ENCODE measurements around the gene PDE8B.

Gene PDE8B

GRCh38 chr5:77280036-77280435, 69.6 kb downstream of the PDE8B start:
- H3K9ac ChIP-seq (ENCODE audit: low read depth in 1 of 2, low read length in 2 of 2), result no peak overlapping the region
- H3K27me3 ChIP-seq (ENCODE audit: control insufficient read depth in 2 of 2, insufficient read depth in 2 of 2, low read length in 2 of 2), result no peaks in the 10 kb centered on the region
- no peaks in the 10 kb centered on the region for H3K9me3 ChIP-seq (ENCODE audit: control insufficient read depth in 2 of 2, low read length in 2 of 2)

GRCh38 chr5:77281969-77282336, 71.5 kb downstream of the PDE8B start:
- Histone ChIP-seq H3K27ac (ENCODE audit: low read depth in 2 of 2, low read length in 2 of 2) (no peak overlapping the region), H3K27me3 (ENCODE audit: control insufficient read depth in 2 of 2, insufficient read depth in 2 of 2, low read length in 2 of 2) (no peaks in the 10 kb centered on the region), H3K4me1 (ENCODE audit: control insufficient read depth in 2 of 2, insufficient read depth in 2 of 2, low read length in 2 of 2) (no peaks in the 10 kb centered on the region), H3K9me3 (ENCODE audit: control insufficient read depth in 2 of 2, low read length in 2 of 2) (no peaks in the 10 kb centered on the region), H3K36me3 (ENCODE audit: control insufficient read depth in 2 of 2, insufficient read depth in 2 of 2, low read length in 2 of 2) (no peaks in the 10 kb centered on the region), H3K4me3 (ENCODE audit: low read length in 2 of 2) (no peak overlapping the region), H3K9ac (ENCODE audit: low read depth in 1 of 2, low read length in 2 of 2) (no peak overlapping the region)

More at GRCh38 chr5:77280036-77280435, 69.6 kb downstream of the PDE8B start:
- Histone ChIP-seq H3K4me1 (ENCODE audit: control insufficient read depth in 2 of 2, insufficient read depth in 2 of 2, low read length in 2 of 2) (no peaks in the 10 kb centered on the region), H3K27ac (ENCODE audit: low read depth in 2 of 2, low read length in 2 of 2) (no peak overlapping the region), H3K4me3 (ENCODE audit: low read length in 2 of 2) (no peak overlapping the region), H3K36me3 (ENCODE audit: control insufficient read depth in 2 of 2, insufficient read depth in 2 of 2, low read length in 2 of 2) (no peaks in the 10 kb centered on the region)

GRCh38 chr5:77282337-77283027, 72.0 kb downstream of the PDE8B start:
- Histone ChIP-seq H3K9ac (ENCODE audit: low read depth in 1 of 2, low read length in 2 of 2) (no peak overlapping the region), H3K27ac (ENCODE audit: low read depth in 2 of 2, low read length in 2 of 2) (no peak overlapping the region), H3K4me3 (ENCODE audit: low read length in 2 of 2) (no peak overlapping the region), H3K27me3 (ENCODE audit: control insufficient read depth in 2 of 2, insufficient read depth in 2 of 2, low read length in 2 of 2) (no peaks in the 10 kb centered on the region), H3K9me3 (ENCODE audit: control insufficient read depth in 2 of 2, low read length in 2 of 2) (no peaks in the 10 kb centered on the region), H3K36me3 (ENCODE audit: control insufficient read depth in 2 of 2, insufficient read depth in 2 of 2, low read length in 2 of 2) (no peaks in the 10 kb centered on the region), H3K4me1 (ENCODE audit: control insufficient read depth in 2 of 2, insufficient read depth in 2 of 2, low read length in 2 of 2) (no peaks in the 10 kb centered on the region)

GRCh38 chr5:77285251-77285841, 74.9 kb downstream of the PDE8B start:
- no peaks in the 10 kb centered on the region for H3K4me1 ChIP-seq (ENCODE audit: control insufficient read depth in 2 of 2, insufficient read depth in 2 of 2, low read length in 2 of 2)
- H3K4me3 ChIP-seq (ENCODE audit: low read length in 2 of 2), result no peak overlapping the region
- no peaks in the 10 kb centered on the region for H3K36me3 ChIP-seq (ENCODE audit: control insufficient read depth in 2 of 2, insufficient read depth in 2 of 2, low read length in 2 of 2)
- no peaks in the 10 kb centered on the region for H3K9me3 ChIP-seq (ENCODE audit: control insufficient read depth in 2 of 2, low read length in 2 of 2)
- H3K9ac ChIP-seq (ENCODE audit: low read depth in 1 of 2, low read length in 2 of 2), result no peak overlapping the region
- H3K27me3 ChIP-seq (ENCODE audit: control insufficient read depth in 2 of 2, insufficient read depth in 2 of 2, low read length in 2 of 2), result no peaks in the 10 kb centered on the region
- H3K27ac ChIP-seq (ENCODE audit: low read depth in 2 of 2, low read length in 2 of 2), result no peak overlapping the region

GRCh38 chr5:77292026-77292757, 81.7 kb downstream of the PDE8B start:
- Histone ChIP-seq H3K36me3 (ENCODE audit: control insufficient read depth in 2 of 2, insufficient read depth in 2 of 2, low read length in 2 of 2) (no peaks in the 10 kb centered on the region), H3K27ac (ENCODE audit: low read depth in 2 of 2, low read length in 2 of 2) (no peak overlapping the region), H3K9ac (ENCODE audit: low read depth in 1 of 2, low read length in 2 of 2) (no peak overlapping the region), H3K4me1 (ENCODE audit: control insufficient read depth in 2 of 2, insufficient read depth in 2 of 2, low read length in 2 of 2) (no peaks in the 10 kb centered on the region), H3K9me3 (ENCODE audit: control insufficient read depth in 2 of 2, low read length in 2 of 2) (no peaks in the 10 kb centered on the region), H3K4me3 (ENCODE audit: low read length in 2 of 2) (no peak overlapping the region), H3K27me3 (ENCODE audit: control insufficient read depth in 2 of 2, insufficient read depth in 2 of 2, low read length in 2 of 2) (no peaks in the 10 kb centered on the region)

- H3K36me3 ChIP-seq (ENCODE audit: control insufficient read depth in 2 of 2, insufficient read depth in 2 of 2, low read length in 2 of 2), result no peaks in the 10 kb centered on the region
- no peak overlapping the region for H3K4me3 ChIP-seq (ENCODE audit: low read length in 2 of 2)
- H3K27me3 ChIP-seq (ENCODE audit: control insufficient read depth in 2 of 2, insufficient read depth in 2 of 2, low read length in 2 of 2), result no peaks in the 10 kb centered on the region
- no peaks in the 10 kb centered on the region for H3K4me1 ChIP-seq (ENCODE audit: control insufficient read depth in 2 of 2, insufficient read depth in 2 of 2, low read length in 2 of 2)
- H3K27ac ChIP-seq (ENCODE audit: low read depth in 2 of 2, low read length in 2 of 2), result no peak overlapping the region
- no peak overlapping the region for H3K9ac ChIP-seq (ENCODE audit: low read depth in 1 of 2, low read length in 2 of 2)
- no peaks in the 10 kb centered on the region for H3K9me3 ChIP-seq (ENCODE audit: control insufficient read depth in 2 of 2, low read length in 2 of 2)
Observed at GRCh38 chr5:77294185-77294584, 83.7 kb downstream of the PDE8B start.

GRCh38 chr5:77295863-77296378, 85.4 kb downstream of the PDE8B start:
- Histone ChIP-seq H3K9me3 (ENCODE audit: control insufficient read depth in 2 of 2, low read length in 2 of 2) (no peaks in the 10 kb centered on the region), H3K9ac (ENCODE audit: low read depth in 1 of 2, low read length in 2 of 2) (no peak overlapping the region), H3K27ac (ENCODE audit: low read depth in 2 of 2, low read length in 2 of 2) (no peak overlapping the region), H3K27me3 (ENCODE audit: control insufficient read depth in 2 of 2, insufficient read depth in 2 of 2, low read length in 2 of 2) (no peaks in the 10 kb centered on the region), H3K4me1 (ENCODE audit: control insufficient read depth in 2 of 2, insufficient read depth in 2 of 2, low read length in 2 of 2) (peaks cover 0 to 8% of the 10 kb centered on the region in 2 donors), H3K36me3 (ENCODE audit: control insufficient read depth in 2 of 2, insufficient read depth in 2 of 2, low read length in 2 of 2) (no peaks in the 10 kb centered on the region), H3K4me3 (ENCODE audit: low read length in 2 of 2) (no peak overlapping the region)

- H3K27ac ChIP-seq (ENCODE audit: low read depth in 2 of 2, low read length in 2 of 2), result no peak overlapping the region
- no peaks in the 10 kb centered on the region for H3K36me3 ChIP-seq (ENCODE audit: control insufficient read depth in 2 of 2, insufficient read depth in 2 of 2, low read length in 2 of 2)
- H3K4me1 ChIP-seq (ENCODE audit: control insufficient read depth in 2 of 2, insufficient read depth in 2 of 2, low read length in 2 of 2), result peaks cover 0 to 8% of the 10 kb centered on the region in 2 donors
- H3K4me3 ChIP-seq (ENCODE audit: low read length in 2 of 2), result no peak overlapping the region
- H3K27me3 ChIP-seq (ENCODE audit: control insufficient read depth in 2 of 2, insufficient read depth in 2 of 2, low read length in 2 of 2), result no peaks in the 10 kb centered on the region
- H3K9me3 ChIP-seq (ENCODE audit: control insufficient read depth in 2 of 2, low read length in 2 of 2), result no peaks in the 10 kb centered on the region
- no peak overlapping the region for H3K9ac ChIP-seq (ENCODE audit: low read depth in 1 of 2, low read length in 2 of 2)
Observed at GRCh38 chr5:77298146-77298545, 87.7 kb downstream of the PDE8B start.

GRCh38 chr5:77300451-77300850, 90.0 kb downstream of the PDE8B start:
- Histone ChIP-seq H3K27me3 (ENCODE audit: control insufficient read depth in 2 of 2, insufficient read depth in 2 of 2, low read length in 2 of 2) (no peaks in the 10 kb centered on the region), H3K9ac (ENCODE audit: low read depth in 1 of 2, low read length in 2 of 2) (no peak overlapping the region), H3K9me3 (ENCODE audit: control insufficient read depth in 2 of 2, low read length in 2 of 2) (no peaks in the 10 kb centered on the region), H3K4me1 (ENCODE audit: control insufficient read depth in 2 of 2, insufficient read depth in 2 of 2, low read length in 2 of 2) (peaks cover 0 to 8% of the 10 kb centered on the region in 2 donors), H3K36me3 (ENCODE audit: control insufficient read depth in 2 of 2, insufficient read depth in 2 of 2, low read length in 2 of 2) (no peaks in the 10 kb centered on the region), H3K27ac (ENCODE audit: low read depth in 2 of 2, low read length in 2 of 2) (no peak overlapping the region), H3K4me3 (ENCODE audit: low read length in 2 of 2) (no peak overlapping the region)

GRCh38 chr5:77301447-77301883, 91.0 kb downstream of the PDE8B start:
- H3K9me3 ChIP-seq (ENCODE audit: control insufficient read depth in 2 of 2, low read length in 2 of 2), result no peaks in the 10 kb centered on the region
- no peak overlapping the region for H3K4me3 ChIP-seq (ENCODE audit: low read length in 2 of 2)
- no peak overlapping the region for H3K27ac ChIP-seq (ENCODE audit: low read depth in 2 of 2, low read length in 2 of 2)
- no peak overlapping the region for H3K9ac ChIP-seq (ENCODE audit: low read depth in 1 of 2, low read length in 2 of 2)
- H3K27me3 ChIP-seq (ENCODE audit: control insufficient read depth in 2 of 2, insufficient read depth in 2 of 2, low read length in 2 of 2), result no peaks in the 10 kb centered on the region
- H3K36me3 ChIP-seq (ENCODE audit: control insufficient read depth in 2 of 2, insufficient read depth in 2 of 2, low read length in 2 of 2), result no peaks in the 10 kb centered on the region
- peaks cover 0 to 8% of the 10 kb centered on the region in 2 donors for H3K4me1 ChIP-seq (ENCODE audit: control insufficient read depth in 2 of 2, insufficient read depth in 2 of 2, low read length in 2 of 2)

Data from mucosa of rectum (tissue), 2 donors.